ENCODE measurements around the gene SBK3. TPM values are rescaled to one million over a fixed set of nuclear protein-coding genes. Genes with fewer than 3 reads are reported as not detected.
A peak's percentile ranks its signal among the peaks of the same experiment; 100 is the strongest.

The SBK3 gene
- total RNA-seq, 4 donors from 2014 or later: 0.40 TPM; not detected in 2

- no peak for ATAC-seq
- H3K9me3 ChIP-seq: no peaks in the 10 kb centered on the region
- 36 to 57% methylated on average over 10 to 13 of the region's 13 CpGs for WGBS, 2 donors (ENCODE audit: low coverage in 1 of 2)
- peaks cover 0 to 12% (median 0%) of the 10 kb centered on the region in 3 donors for H3K4me1 ChIP-seq
- peaks cover 0 to 27% of the 10 kb centered on the region in 2 donors for H3K36me3 ChIP-seq
- H3K27me3 ChIP-seq: no peaks in the 10 kb centered on the region
- TF ChIP-seq EP300 (IDR thresholded peaks at IDR 0.05): no peak
- TF ChIP-seq POLR2A (IDR thresholded peaks at IDR 0.05): no peak
- no peak for TF ChIP-seq CTCF (IDR thresholded peaks at IDR 0.05)
- peak overlapping the region in 1 of 2 donors; percentile 53 for H3K4me3 ChIP-seq
- peak overlapping the region in 3 of 4 donors; percentile 86 to 91 (median 86) for H3K27ac ChIP-seq
Observed at GRCh38 chr19:55504252-55504603, 41.1 kb downstream of the SBK3 start.

- ATAC-seq: peak; percentile 98
- Histone ChIP-seq H3K27me3 (no peaks in the 10 kb centered on the region), H3K9me3 (no peaks in the 10 kb centered on the region), H3K4me3 (peak overlapping the region; percentile 31 to 53), H3K36me3 (peaks cover 0 to 33% of the 10 kb centered on the region in 2 donors), H3K27ac (peak overlapping the region in 3 of 4 donors; percentile 86 to 91 (median 86)), H3K4me1 (peaks cover 0 to 17% (median 0%) of the 10 kb centered on the region in 3 donors)
- TF ChIP-seq EP300 (IDR thresholded peaks at IDR 0.05) (no peak), POLR2AphosphoS5 (IDR thresholded peaks at IDR 0.05) (peak; percentile 15), POLR2A (IDR thresholded peaks at IDR 0.05) (no peak), CTCF (IDR thresholded peaks at IDR 0.05) (peak in 3 of 4 experiments; percentile 99 to 100 (median 99))
- WGBS, 2 donors (ENCODE audit: low coverage in 1 of 2): 16 to 36% methylated on average over 12 to 29 of the region's 64 CpGs
Observed at GRCh38 chr19:55503502-55504251, 41.7 kb downstream of the SBK3 start.

- H3K27me3 ChIP-seq: no peaks in the 10 kb centered on the region
- no peaks in the 10 kb centered on the region for H3K9me3 ChIP-seq
- peak overlapping the region in 1 of 4 donors; percentile 86 for H3K27ac ChIP-seq
- no peak for ATAC-seq
- peaks cover 0 to 33% of the 10 kb centered on the region in 2 donors for H3K36me3 ChIP-seq
- 86 to 89% methylated on average over 5 to 16 of the region's 17 CpGs for WGBS, 2 donors (ENCODE audit: low coverage in 1 of 2)
- peaks cover 0 to 22% (median 0%) of the 10 kb centered on the region in 3 donors for H3K4me1 ChIP-seq
- peak overlapping the region in 1 of 2 donors; percentile 53 for H3K4me3 ChIP-seq
- TF ChIP-seq CTCF (IDR thresholded peaks at IDR 0.05): no peak
- TF ChIP-seq POLR2A (IDR thresholded peaks at IDR 0.05): no peak
- no peak for TF ChIP-seq POLR2AphosphoS5 (IDR thresholded peaks at IDR 0.05)
- TF ChIP-seq EP300 (IDR thresholded peaks at IDR 0.05): no peak
Observed at GRCh38 chr19:55503157-55503501, 42.2 kb downstream of the SBK3 start.

- H3K27me3 ChIP-seq: no peaks in the 10 kb centered on the region
- no peaks in the 10 kb centered on the region for H3K9me3 ChIP-seq
- H3K36me3 ChIP-seq: peaks cover 0 to 36% of the 10 kb centered on the region in 2 donors
- TF ChIP-seq POLR2AphosphoS5 (IDR thresholded peaks at IDR 0.05): no peak
- no peak for TF ChIP-seq POLR2A (IDR thresholded peaks at IDR 0.05)
- TF ChIP-seq CTCF (IDR thresholded peaks at IDR 0.05): no peak
- TF ChIP-seq EP300 (IDR thresholded peaks at IDR 0.05): no peak
- H3K27ac ChIP-seq: no peak overlapping the region
- 82 to 92% methylated on average over 5 to 6 of the region's 9 CpGs for WGBS, 2 donors (ENCODE audit: low coverage in 1 of 2)
- peaks cover 0 to 22% (median 0%) of the 10 kb centered on the region in 3 donors for H3K4me1 ChIP-seq
- H3K4me3 ChIP-seq: no peak overlapping the region
- no peak for ATAC-seq
Observed at GRCh38 chr19:55502197-55502952, 43.0 kb downstream of the SBK3 start.

Data from gastroesophageal sphincter (tissue), 4 donors.